CD4-positive, alpha-beta T cell treated with Interleukin-1 beta for 1 hour (primary cell): Measurements from ENCODE around the gene MCM6.

Source experiments
- DNase-seq, 2 donors: peaks; one replicate each; pipeline ENCODE4 v3.0.0-alpha.2; 2020 to 2022

MCM6 gene

GRCh38 chr2:135862718-135863117, 13.5 kb downstream of the MCM6 start:
- DNase-seq: no peak

- no peak for DNase-seq
Measured at GRCh38 chr2:135853401-135853800, 22.8 kb downstream of the MCM6 start.

- DNase-seq: no peak
Measured at GRCh38 chr2:135851858-135852257, 24.4 kb downstream of the MCM6 start.

GRCh38 chr2:135850892-135851668, 25.2 kb downstream of the MCM6 start:
- no peak for DNase-seq

- no peak for DNase-seq
Measured at GRCh38 chr2:135849087-135849486, 27.2 kb downstream of the MCM6 start.

- DNase-seq: no peak
Measured at GRCh38 chr2:135845997-135846396, 30.2 kb downstream of the MCM6 start.

- no peak for DNase-seq
Measured at GRCh38 chr2:135845257-135845656, 31.0 kb downstream of the MCM6 start.

GRCh38 chr2:135844301-135844895, 31.8 kb downstream of the MCM6 start:
- no peak for DNase-seq

GRCh38 chr2:135843671-135844070, 32.6 kb downstream of the MCM6 start:
- no peak for DNase-seq

- DNase-seq: no peak
Measured at GRCh38 chr2:135840601-135841000, 35.6 kb downstream of the MCM6 start.

- no peak for DNase-seq
Measured at GRCh38 chr2:135839713-135840112, 36.5 kb downstream of the MCM6 start.

- no peak for DNase-seq
Measured at GRCh38 chr2:135838502-135838901, 37.7 kb downstream of the MCM6 start.

- DNase-seq: no peak
Measured at GRCh38 chr2:135836596-135837270, 39.5 kb downstream of the MCM6 start, which contains the start of gene LCT. Gene LCT (minus strand): TSS chr2:135837184. CDS start chr2:135837169, 15 bp downstream.

GRCh38 chr2:135832891-135833290, 43.4 kb downstream of the MCM6 start:
- no peak for DNase-seq

- DNase-seq: no peak
Measured at GRCh38 chr2:135831180-135831812, 44.9 kb downstream of the MCM6 start.

GRCh38 chr2:135829378-135830135, 46.7 kb downstream of the MCM6 start:
- DNase-seq: no peak

- no peak for DNase-seq
Measured at GRCh38 chr2:135826544-135826943, 49.7 kb downstream of the MCM6 start.

GRCh38 chr2:135825550-135826176, 50.6 kb downstream of the MCM6 start:
- no peak for DNase-seq

- no peak for DNase-seq
Measured at GRCh38 chr2:135825131-135825530, 51.1 kb downstream of the MCM6 start.

- DNase-seq: no peak
Measured at GRCh38 chr2:135822855-135823254, 53.4 kb downstream of the MCM6 start.

GRCh38 chr2:135821190-135821589, 55.1 kb downstream of the MCM6 start:
- DNase-seq: no peak

- peak; percentile 2 to 24 for DNase-seq
Measured at GRCh38 chr2:135820003-135820618, 56.1 kb downstream of the MCM6 start.
